Chondrocyte (in vitro differentiated cells): Measurements from ENCODE around the gene PLPP6. TPM values are rescaled to one million over a fixed set of nuclear protein-coding genes. Genes with fewer than 3 reads are reported as not detected.

Experiments used
- DNase-seq: peaks from one replicate; pipeline ENCODE4 v3.0.0; 2021; ENCODE audit warnings: mixed read lengths, low spot score
- H3K27ac Mint-ChIP-seq: one replicate; pipeline ENCODE4 v1.8.0; 2021; ENCODE audit warnings: mild to moderate bottlenecking, moderate library complexity, mixed read lengths; ENCODE audit not compliant: unreplicated experiment
- H3K27me3 Mint-ChIP-seq: 2 replicates; pipeline ENCODE4 v1.8.0; 2021; ENCODE audit warnings: low read depth, mixed read lengths
- H3K36me3 Mint-ChIP-seq: 2 replicates; pipeline ENCODE4 v1.8.0; 2021; ENCODE audit warnings: low read depth, mixed read lengths
- H3K4me1 Mint-ChIP-seq: 2 replicates; pipeline ENCODE4 v1.8.0; 2021; ENCODE audit warnings: low read depth, mild to moderate bottlenecking, mixed read lengths
- H3K4me3 Mint-ChIP-seq: one replicate; pipeline ENCODE4 v1.8.0; 2021; ENCODE audit warnings: mild to moderate bottlenecking, moderate library complexity, mixed read lengths; ENCODE audit not compliant: unreplicated experiment
- H3K9me3 Mint-ChIP-seq: 2 replicates; pipeline ENCODE4 v1.8.0; 2021; ENCODE audit warnings: low read depth, mixed read lengths
- CTCF ChIP-seq: fragments of 200-600 bp; sonication (generic); IDR thresholded peaks from 2 replicates; pipeline ENCODE4 v1.5.0; 2021; ENCODE audit warnings: antibody characterized with exemption, mild to moderate bottlenecking, moderate library complexity
- total RNA-seq: library from RNA; stranded (reverse); gene quantifications from 3 replicates; pipeline ENCODE4 v1.2.1, GENCODE V29; 2021

Gene PLPP6
- total RNA-seq, 1 donor from 2014 or later, result 5.9 TPM

GRCh38 chr9:4661611-4662010 lies 483 bp upstream of the PLPP6 start:
- no peak for DNase-seq
- no peaks in the 10 kb centered on the region for H3K9me3 Mint-ChIP-seq
- H3K4me1 Mint-ChIP-seq, result peaks cover 47% of the 10 kb centered on the region
- no peaks in the 10 kb centered on the region for H3K36me3 Mint-ChIP-seq
- no peak for TF ChIP-seq CTCF
- H3K4me3 Mint-ChIP-seq, result peak overlapping the region; percentile 93
- no peaks in the 10 kb centered on the region for H3K27me3 Mint-ChIP-seq
- peak overlapping the region; percentile 87 for H3K27ac Mint-ChIP-seq

GRCh38 chr9:4662989-4663792 lies 1.1 kb downstream of the PLPP6 start:
- H3K4me3 Mint-ChIP-seq, result peak overlapping the region; percentile 93
- H3K9me3 Mint-ChIP-seq, result no peaks in the 10 kb centered on the region
- no peak for TF ChIP-seq CTCF
- no peak overlapping the region for H3K27ac Mint-ChIP-seq
- peaks cover 47% of the 10 kb centered on the region for H3K4me1 Mint-ChIP-seq
- no peak for DNase-seq
- H3K27me3 Mint-ChIP-seq, result no peaks in the 10 kb centered on the region
- no peaks in the 10 kb centered on the region for H3K36me3 Mint-ChIP-seq

- no peaks in the 10 kb centered on the region for H3K36me3 Mint-ChIP-seq
- H3K27ac Mint-ChIP-seq, result no peak overlapping the region
- DNase-seq, result no peak
- H3K4me1 Mint-ChIP-seq, result peaks cover 47% of the 10 kb centered on the region
- no peaks in the 10 kb centered on the region for H3K9me3 Mint-ChIP-seq
- H3K4me3 Mint-ChIP-seq, result no peak overlapping the region
- no peaks in the 10 kb centered on the region for H3K27me3 Mint-ChIP-seq
- no peak for TF ChIP-seq CTCF
These were observed 1.9 kb downstream of the PLPP6 start for GRCh38 chr9:4663956-4664355.

GRCh38 chr9:4665357-4665756 lies 3.3 kb downstream of the PLPP6 start:
- DNase-seq, result no peak
- no peaks in the 10 kb centered on the region for H3K27me3 Mint-ChIP-seq

More at GRCh38 chr9:4665357-4665756, 3.3 kb downstream of the PLPP6 start:
- Mint-ChIP-seq H3K27ac (no peak overlapping the region), H3K9me3 (no peaks in the 10 kb centered on the region), H3K4me1 (peaks cover 47% of the 10 kb centered on the region), H3K36me3 (no peaks in the 10 kb centered on the region), H3K4me3 (no peak overlapping the region)
- TF ChIP-seq CTCF, result no peak
